SK-N-SH treated with all-trans-retinoic acid at 6 μM for 48 hours (cell line): ENCODE measurements around the gene EIF6.
"Not testable (repeated sequence)": the region's sequence is repeated elsewhere in the genome, so short reads cannot be mapped to it uniquely, and the experiment has no call there.

Experiments
- ATAC-seq: fragments of 200-7000 bp; cut with Tn5 transposase; 3 replicates; pipeline ENCODE4 v1.9.1; 2020; ENCODE audit warnings: mild to moderate bottlenecking, moderate library complexity
- ARNTL ChIP-seq: fragments of 450-650 bp; formaldehyde crosslinking; IDR thresholded peaks from 2 replicates; pipeline ENCODE4 v1.5.0; 2020; ENCODE audit warnings: low read depth, mild to moderate bottlenecking, moderate library complexity, borderline replicate concordance
- CSDC2 ChIP-seq: fragments of 250-450 bp; sonication (Bioruptor Pico); IDR thresholded peaks from 2 replicates; pipeline ENCODE4 v1.5.0; 2020; ENCODE audit warnings: mild to moderate bottlenecking, moderate library complexity
- ESRRG ChIP-seq: fragments of 250-450 bp; sonication (Bioruptor Pico); IDR thresholded peaks from 2 replicates; pipeline ENCODE4 v1.6.1; 2021; ENCODE audit warnings: mild to moderate bottlenecking
- GLIS3 ChIP-seq: fragments of 250-450 bp; sonication (Bioruptor Pico); IDR thresholded peaks from 2 replicates; pipeline ENCODE4 v1.5.0; 2020; ENCODE audit warnings: mild to moderate bottlenecking, moderate library complexity
- ISL1 ChIP-seq: fragments of 250-450 bp; sonication (Bioruptor Pico); IDR thresholded peaks from 2 replicates; pipeline ENCODE4 v2.1.2; 2022; ENCODE audit warnings: mild to moderate bottlenecking, moderate library complexity
- OSR1 ChIP-seq: fragments of 250-450 bp; sonication (Bioruptor Pico); IDR thresholded peaks from 2 replicates; pipeline ENCODE4 v1.8.0; 2022; ENCODE audit warnings: moderate library complexity, mild to moderate bottlenecking, inconsistent platforms
- PATZ1 ChIP-seq: fragments of 250-450 bp; sonication (Bioruptor Pico); IDR thresholded peaks from 2 replicates; pipeline ENCODE4 v1.8.0; 2020; ENCODE audit warnings: mild to moderate bottlenecking, moderate library complexity, borderline replicate concordance
- PPARA ChIP-seq: fragments of 250-450 bp; sonication (Bioruptor Pico); IDR thresholded peaks from 2 replicates; pipeline ENCODE4 v1.5.0; 2020; ENCODE audit warnings: mild to moderate bottlenecking, borderline replicate concordance
- RARB ChIP-seq: fragments of 250-450 bp; sonication (Bioruptor Pico); IDR thresholded peaks from 2 replicates; pipeline ENCODE4 v1.8.0; 2021; ENCODE audit warnings: mild to moderate bottlenecking, moderate library complexity
- SNAI2 ChIP-seq: fragments of 250-450 bp; sonication (Bioruptor Pico); IDR thresholded peaks from 2 replicates; pipeline ENCODE4 v1.5.0; 2020; ENCODE audit warnings: mild to moderate bottlenecking, moderate library complexity
- TCF4 ChIP-seq: fragments of 250-450 bp; sonication (Bioruptor Pico); IDR thresholded peaks from 2 replicates; pipeline ENCODE4 v1.8.0; 2021; ENCODE audit warnings: mild to moderate bottlenecking, moderate library complexity, borderline replicate concordance
- TOX ChIP-seq: fragments of 250-450 bp; sonication (Bioruptor Pico); IDR thresholded peaks from 2 replicates; pipeline ENCODE4 v1.8.0; 2021; ENCODE audit warnings: mild to moderate bottlenecking, moderate library complexity, borderline replicate concordance
- ZC3H10 ChIP-seq: fragments of 250-450 bp; sonication (Bioruptor Pico); IDR thresholded peaks from 2 replicates; pipeline ENCODE4 v1.5.1; 2021; ENCODE audit warnings: mild to moderate bottlenecking, moderate library complexity
- ZFP3 ChIP-seq: fragments of 250-450 bp; sonication (Bioruptor Pico); IDR thresholded peaks from 2 replicates; pipeline ENCODE4 v1.5.0; 2020; ENCODE audit warnings: mild to moderate bottlenecking, moderate library complexity
- ZFP30 ChIP-seq: fragments of 450-650 bp; formaldehyde crosslinking; IDR thresholded peaks from 2 replicates; pipeline ENCODE4 v1.5.0; 2022; ENCODE audit warnings: mild to moderate bottlenecking, moderate library complexity
- ZNF565 ChIP-seq: fragments of 450-650 bp; formaldehyde crosslinking; conservative IDR thresholded peaks from 2 replicates; pipeline ENCODE4 v1.5.0; 2020; ENCODE audit warnings: low read depth, mild to moderate bottlenecking, moderate library complexity
- ZNF70 ChIP-seq: fragments of 450-650 bp; formaldehyde crosslinking; IDR thresholded peaks from 2 replicates; pipeline ENCODE4 v1.5.0; 2020; ENCODE audit warnings: mild to moderate bottlenecking, moderate library complexity
- ZNF8 ChIP-seq: fragments of 450-650 bp; formaldehyde crosslinking; IDR thresholded peaks from 2 replicates; pipeline ENCODE4 v1.5.0; 2020; ENCODE audit warnings: mild to moderate bottlenecking, moderate library complexity
- TF ChIP-seq, protein P1 (sequence below): fragments of 250-450 bp; sonication (Bioruptor Pico); IDR thresholded peaks from 2 replicates; pipeline ENCODE4 v1.5.1; 2021; ENCODE audit warnings: mild to moderate bottlenecking, moderate library complexity
- TF ChIP-seq, protein P2 (sequence below): fragments of 250-450 bp; sonication (Bioruptor Pico); IDR thresholded peaks from 2 replicates; pipeline ENCODE4 v1.5.0; 2020; ENCODE audit warnings: mild to moderate bottlenecking, moderate library complexity
- TF ChIP-seq, protein P3 (sequence below): fragments of 250-450 bp; sonication (Bioruptor Pico); IDR thresholded peaks from 2 replicates; pipeline ENCODE4 v1.8.0; 2021; ENCODE audit warnings: low read depth, mild to moderate bottlenecking, moderate library complexity, borderline replicate concordance

Gene EIF6

GRCh38 chr20:35317416-35318210 is 33.0 kb upstream of the EIF6 start:
- TF ChIP-seq PATZ1 (no peak), ESRRG (CRISPR knock-in tag) (no peak), TCF4 (CRISPR knock-in tag) (no peak), ZNF565 (no peak), ZFP30 (CRISPR knock-in tag) (no peak), GLIS3 (CRISPR knock-in tag) (no peak), ZNF8 (CRISPR knock-in tag) (no peak), PPARA (CRISPR knock-in tag) (no peak), ZFP3 (CRISPR knock-in tag) (no peak), ISL1 (CRISPR knock-in tag) (no peak), ARNTL (CRISPR knock-in tag) (no peak), OSR1 (CRISPR knock-in tag) (no peak), TOX (CRISPR knock-in tag) (no peak), RARB (CRISPR knock-in tag) (no peak), ZNF70 (no peak), CSDC2 (CRISPR knock-in tag) (no peak)
- TF ChIP-seq, protein P1, sequence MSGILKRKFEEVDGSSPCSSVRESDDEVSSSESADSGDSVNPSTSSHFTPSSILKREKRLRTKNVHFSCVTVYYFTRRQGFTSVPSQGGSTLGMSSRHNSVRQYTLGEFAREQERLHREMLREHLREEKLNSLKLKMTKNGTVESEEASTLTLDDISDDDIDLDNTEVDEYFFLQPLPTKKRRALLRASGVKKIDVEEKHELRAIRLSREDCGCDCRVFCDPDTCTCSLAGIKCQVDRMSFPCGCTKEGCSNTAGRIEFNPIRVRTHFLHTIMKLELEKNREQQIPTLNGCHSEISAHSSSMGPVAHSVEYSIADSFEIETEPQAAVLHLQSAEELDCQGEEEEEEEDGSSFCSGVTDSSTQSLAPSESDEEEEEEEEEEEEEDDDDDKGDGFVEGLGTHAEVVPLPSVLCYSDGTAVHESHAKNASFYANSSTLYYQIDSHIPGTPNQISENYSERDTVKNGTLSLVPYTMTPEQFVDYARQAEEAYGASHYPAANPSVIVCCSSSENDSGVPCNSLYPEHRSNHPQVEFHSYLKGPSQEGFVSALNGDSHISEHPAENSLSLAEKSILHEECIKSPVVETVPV (CRISPR knock-in tag), result no peak
- TF ChIP-seq, all 23 proteins: peak for 0

GRCh38 chr20:35316086-35316485 is 31.5 kb upstream of the EIF6 start:
- ATAC-seq, result no peak
- TF ChIP-seq ZFP30 (CRISPR knock-in tag) (no peak), ARNTL (CRISPR knock-in tag) (no peak), PATZ1 (no peak), PPARA (CRISPR knock-in tag) (no peak), SNAI2 (CRISPR knock-in tag) (no peak), ZFP3 (CRISPR knock-in tag) (no peak), CSDC2 (CRISPR knock-in tag) (no peak)
- TF ChIP-seq, protein P2, sequence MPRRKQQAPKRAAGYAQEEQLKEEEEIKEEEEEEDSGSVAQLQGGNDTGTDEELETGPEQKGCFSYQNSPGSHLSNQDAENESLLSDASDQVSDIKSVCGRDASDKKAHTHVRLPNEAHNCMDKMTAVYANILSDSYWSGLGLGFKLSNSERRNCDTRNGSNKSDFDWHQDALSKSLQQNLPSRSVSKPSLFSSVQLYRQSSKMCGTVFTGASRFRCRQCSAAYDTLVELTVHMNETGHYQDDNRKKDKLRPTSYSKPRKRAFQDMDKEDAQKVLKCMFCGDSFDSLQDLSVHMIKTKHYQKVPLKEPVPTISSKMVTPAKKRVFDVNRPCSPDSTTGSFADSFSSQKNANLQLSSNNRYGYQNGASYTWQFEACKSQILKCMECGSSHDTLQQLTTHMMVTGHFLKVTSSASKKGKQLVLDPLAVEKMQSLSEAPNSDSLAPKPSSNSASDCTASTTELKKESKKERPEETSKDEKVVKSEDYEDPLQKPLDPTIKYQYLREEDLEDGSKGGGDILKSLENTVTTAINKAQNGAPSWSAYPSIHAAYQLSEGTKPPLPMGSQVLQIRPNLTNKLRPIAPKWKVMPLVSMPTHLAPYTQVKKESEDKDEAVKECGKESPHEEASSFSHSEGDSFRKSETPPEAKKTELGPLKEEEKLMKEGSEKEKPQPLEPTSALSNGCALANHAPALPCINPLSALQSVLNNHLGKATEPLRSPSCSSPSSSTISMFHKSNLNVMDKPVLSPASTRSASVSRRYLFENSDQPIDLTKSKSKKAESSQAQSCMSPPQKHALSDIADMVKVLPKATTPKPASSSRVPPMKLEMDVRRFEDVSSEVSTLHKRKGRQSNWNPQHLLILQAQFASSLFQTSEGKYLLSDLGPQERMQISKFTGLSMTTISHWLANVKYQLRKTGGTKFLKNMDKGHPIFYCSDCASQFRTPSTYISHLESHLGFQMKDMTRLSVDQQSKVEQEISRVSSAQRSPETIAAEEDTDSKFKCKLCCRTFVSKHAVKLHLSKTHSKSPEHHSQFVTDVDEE, result no peak

More at GRCh38 chr20:35317416-35318210, 33.0 kb upstream of the EIF6 start:
- ATAC-seq, result no peak

DNA sequence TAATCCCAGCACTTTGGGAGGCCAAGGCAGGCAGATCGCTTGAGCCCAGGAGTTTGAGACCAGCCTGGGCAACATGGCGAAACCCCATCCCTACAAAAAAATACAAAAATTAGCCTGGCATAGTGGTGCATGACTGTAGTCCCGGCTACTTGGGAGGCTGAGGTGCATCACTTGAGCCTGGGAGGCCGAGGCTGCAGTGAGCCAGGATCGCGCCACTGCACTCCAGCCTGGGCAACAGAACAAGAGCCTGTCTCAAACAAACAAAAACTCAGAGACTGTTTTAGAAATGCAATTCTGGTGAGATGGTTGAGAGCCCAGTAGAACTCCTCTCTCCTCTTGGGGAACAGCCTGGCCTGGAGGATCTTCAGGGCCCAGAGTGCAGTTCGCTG is 31.1 kb upstream of the EIF6 start:
- ATAC-seq, result not testable (repeated sequence)

- ATAC-seq, result no peak
- TF ChIP-seq RARB (CRISPR knock-in tag), result no peak
- TF ChIP-seq, protein P1 (CRISPR knock-in tag), result no peak
- no peak for TF ChIP-seq ZC3H10 (CRISPR knock-in tag)
- no peak for TF ChIP-seq ZNF8 (CRISPR knock-in tag)
- no peak for TF ChIP-seq ZFP30 (CRISPR knock-in tag)
- TF ChIP-seq, protein P3, sequence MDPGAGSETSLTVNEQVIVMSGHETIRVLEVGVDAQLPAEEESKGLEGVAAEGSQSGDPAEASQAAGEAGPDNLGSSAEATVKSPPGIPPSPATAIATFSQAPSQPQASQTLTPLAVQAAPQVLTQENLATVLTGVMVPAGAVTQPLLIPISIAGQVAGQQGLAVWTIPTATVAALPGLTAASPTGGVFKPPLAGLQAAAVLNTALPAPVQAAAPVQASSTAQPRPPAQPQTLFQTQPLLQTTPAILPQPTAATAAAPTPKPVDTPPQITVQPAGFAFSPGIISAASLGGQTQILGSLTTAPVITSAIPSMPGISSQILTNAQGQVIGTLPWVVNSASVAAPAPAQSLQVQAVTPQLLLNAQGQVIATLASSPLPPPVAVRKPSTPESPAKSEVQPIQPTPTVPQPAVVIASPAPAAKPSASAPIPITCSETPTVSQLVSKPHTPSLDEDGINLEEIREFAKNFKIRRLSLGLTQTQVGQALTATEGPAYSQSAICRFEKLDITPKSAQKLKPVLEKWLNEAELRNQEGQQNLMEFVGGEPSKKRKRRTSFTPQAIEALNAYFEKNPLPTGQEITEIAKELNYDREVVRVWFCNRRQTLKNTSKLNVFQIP (CRISPR knock-in tag), result no peak
- no peak for TF ChIP-seq PPARA (CRISPR knock-in tag)
- TF ChIP-seq ZNF565, result no peak
- TF ChIP-seq TCF4 (CRISPR knock-in tag), result no peak
- TF ChIP-seq ZNF70, result no peak
Measured at GRCh38 chr20:35314816-35315631, 30.5 kb upstream of the EIF6 start.
